IMR-90 (cell line): ENCODE measurements around the gene CRISP2. TPM values are rescaled to one million over a fixed set of nuclear protein-coding genes. Genes with fewer than 3 reads are reported as not detected.

Experiments
- ATAC-seq: fragments of 200-7000 bp; cut with Tn5 transposase; 2 replicates; pipeline ENCODE4 v1.9.1; 2020; ENCODE audit warnings: low read depth, mild to moderate bottlenecking, moderate library complexity
- BruUV-seq: library from RNA; stranded (reverse); fragments of 400-500 nt; replicated peaks from 2 replicates; lab custom pipeline; 2021; lab: Mats Ljungman, UMichigan
- CTCF ChIA-PET: fragments of 300-600 bp; formaldehyde crosslinking; extraction: SDS; loops from one replicate; lab custom pipeline; 2021; ENCODE audit warnings: antibody characterized with exemption; lab: Yijun Ruan, JAX
- POLR2A ChIA-PET: fragments of 300-600 bp; sonication (Branson Sonifier 250); formaldehyde crosslinking; loops from one replicate; lab custom pipeline; 2022; ENCODE audit warnings: antibody characterized with exemption; ENCODE audit not compliant: unreplicated experiment; lab: Charles Lee
- DNase-seq: peaks from one replicate; pipeline ENCODE4 v3.0.0; 2013
- H2AFZ ChIP-seq: replicated peaks from 2 replicates; pipeline ENCODE3; 2013; ENCODE audit warnings: low read length, mild to moderate bottlenecking; ENCODE audit not compliant: poor library complexity
- H2AK5ac ChIP-seq: 2 replicates; pipeline ENCODE4 v1.6.1; 2013; ENCODE audit warnings: low read depth, low read length, inconsistent platforms
- H2AK9ac ChIP-seq: replicated peaks from 2 replicates; pipeline ENCODE3; 2013; ENCODE audit warnings: mild to moderate bottlenecking, low read depth, low read length, moderate library complexity; ENCODE audit not compliant: poor library complexity
- H2BK120ac ChIP-seq: 2 replicates; pipeline ENCODE4 v1.6.1; 2013; ENCODE audit warnings: low read depth, low read length, inconsistent platforms
- H2BK15ac ChIP-seq: 3 replicates; pipeline ENCODE4 v1.6.1; 2013; ENCODE audit warnings: low read depth, low read length, inconsistent platforms
- H2BK20ac ChIP-seq: 2 replicates; pipeline ENCODE4 v1.6.1; 2013; ENCODE audit warnings: low read depth, mild to moderate bottlenecking, inconsistent platforms, low read length, moderate library complexity
- H2BK5ac ChIP-seq: 2 replicates; pipeline ENCODE4 v1.6.1; 2013; ENCODE audit warnings: mild to moderate bottlenecking, low read depth, low read length, inconsistent platforms; ENCODE audit not compliant: poor library complexity, severe bottlenecking
- H3K14ac ChIP-seq: replicated peaks from 2 replicates; pipeline ENCODE4 v1.6.1; 2013; ENCODE audit warnings: low read depth, low read length, inconsistent platforms
- H3K18ac ChIP-seq: 2 replicates; pipeline ENCODE4 v1.6.1; 2013; ENCODE audit warnings: low read depth, low read length, control low read depth
- H3K23ac ChIP-seq: 2 replicates; pipeline ENCODE4 v1.6.1; 2013; ENCODE audit warnings: low read depth, low read length, inconsistent platforms
- H3K27ac ChIP-seq: 2 replicates; pipeline ENCODE4 v1.5.1; 2013; ENCODE audit warnings: mild to moderate bottlenecking, control low read depth, low read length; ENCODE audit not compliant: insufficient read depth
- H3K27me3 ChIP-seq: 2 replicates; pipeline ENCODE4 v1.6.1; 2013; ENCODE audit warnings: low read length; ENCODE audit not compliant: control insufficient read depth, insufficient read depth
- H3K36me3 ChIP-seq: 2 replicates; pipeline ENCODE4 v1.6.1; 2013; ENCODE audit warnings: low read length, mixed read lengths; ENCODE audit not compliant: control insufficient read depth, insufficient read depth
- H3K4ac ChIP-seq: 2 replicates; pipeline ENCODE4 v1.6.1; 2013; ENCODE audit warnings: low read depth, low read length, inconsistent platforms
- H3K4me1 ChIP-seq: 2 replicates; pipeline ENCODE4 v1.6.1; 2013; ENCODE audit warnings: low read length, mixed read lengths; ENCODE audit not compliant: control insufficient read depth, insufficient read depth
- H3K4me2 ChIP-seq: 2 replicates; pipeline ENCODE4 v1.6.1; 2013; ENCODE audit warnings: low read depth, mild to moderate bottlenecking, control low read depth, low read length, moderate library complexity
- H3K4me3 ChIP-seq: 2 replicates; pipeline ENCODE4 v1.5.1; 2013; ENCODE audit warnings: low read depth, mild to moderate bottlenecking, control low read depth, low read length, moderate library complexity; ENCODE audit not compliant: insufficient read depth
- H3K56ac ChIP-seq: 2 replicates; pipeline ENCODE4 v1.6.1; 2013; ENCODE audit warnings: low read length, inconsistent platforms; ENCODE audit not compliant: insufficient read depth; ENCODE audit errors: extremely low read depth
- H3K79me1 ChIP-seq, 2 experiments: 2 replicates each; pipeline ENCODE4 v1.6.1; 2013; ENCODE audit warnings: low read length in 2 of 2, inconsistent platforms in 1 of 2, low read depth in 1 of 2
- H3K9ac ChIP-seq: 2 replicates; pipeline ENCODE4 v1.6.1; 2013; ENCODE audit warnings: low read depth, low read length, control low read depth
- H3K9me1 ChIP-seq: 2 replicates; pipeline ENCODE4 v1.6.1; 2013; ENCODE audit warnings: low read length, inconsistent platforms; ENCODE audit not compliant: insufficient read depth
- H3K9me3 ChIP-seq: 2 replicates; pipeline ENCODE4 v1.6.1; 2013; ENCODE audit warnings: low read length; ENCODE audit not compliant: control insufficient read depth, insufficient read depth
- H4K20me1 ChIP-seq: 2 replicates; pipeline ENCODE4 v1.6.1; 2013; ENCODE audit warnings: low read length, inconsistent platforms; ENCODE audit not compliant: insufficient read depth
- H4K5ac ChIP-seq: 2 replicates; pipeline ENCODE4 v1.6.1; 2013; ENCODE audit warnings: mild to moderate bottlenecking, low read depth, low read length, control low read depth
- H4K8ac ChIP-seq, 2 experiments: 2 replicates each; pipeline ENCODE4 v1.6.1; 2013; ENCODE audit warnings: low read depth in 2 of 2, low read length in 2 of 2, control low read depth in 1 of 2, inconsistent platforms in 1 of 2
- H4K91ac ChIP-seq: 2 replicates; pipeline ENCODE4 v1.6.1; 2013; ENCODE audit warnings: low read depth, low read length, inconsistent platforms; ENCODE audit not compliant: insufficient read depth
- BHLHE40 ChIP-seq: fragments of 150-350 bp; IDR thresholded peaks from 2 replicates; pipeline ENCODE4 v1.6.1; 2016; ENCODE audit warnings: mild to moderate bottlenecking, low read depth, low read length
- CEBPB ChIP-seq: IDR thresholded peaks from 2 replicates; pipeline ENCODE4 v1.6.1; 2012; ENCODE audit warnings: low read depth, low read length, improper control_type of control experiment
- CHD1 ChIP-seq: IDR thresholded peaks from 2 replicates; pipeline ENCODE4 v1.6.1; 2012; ENCODE audit warnings: low read depth, low read length, improper control_type of control experiment
- CTCF ChIP-seq: conservative IDR thresholded peaks from 2 replicates; pipeline ENCODE4 v1.5.1; 2012; ENCODE audit warnings: mild to moderate bottlenecking, low read depth, low read length, improper control_type of control experiment
- FOS ChIP-seq: fragments of 150-350 bp; IDR thresholded peaks from 2 replicates; pipeline ENCODE4 v1.6.1; 2016; ENCODE audit warnings: low read depth, low read length
- MAFK ChIP-seq: IDR thresholded peaks from 2 replicates; pipeline ENCODE4 v1.6.1; 2012; ENCODE audit warnings: low read depth, low read length, improper control_type of control experiment
- MAZ ChIP-seq: IDR thresholded peaks from 2 replicates; pipeline ENCODE4 v1.6.1; 2012; ENCODE audit warnings: low read depth, mild to moderate bottlenecking, low read length, improper control_type of control experiment, moderate library complexity, borderline replicate concordance
- MXI1 ChIP-seq: IDR thresholded peaks from 2 replicates; pipeline ENCODE4 v1.6.1; 2012; ENCODE audit warnings: low read depth, mild to moderate bottlenecking, low read length, moderate library complexity, borderline replicate concordance
- NFE2L2 ChIP-seq: fragments of 150-350 bp; IDR thresholded peaks from 2 replicates; pipeline ENCODE4 v1.6.1; 2016; ENCODE audit warnings: low read depth, mild to moderate bottlenecking, low read length
- POLR2A ChIP-seq: IDR thresholded peaks from 2 replicates; pipeline ENCODE4 v1.6.1; 2012; ENCODE audit warnings: mild to moderate bottlenecking, low read depth, low read length
- RAD21 ChIP-seq: IDR thresholded peaks from 2 replicates; pipeline ENCODE4 v1.6.1; 2012; ENCODE audit warnings: low read length, improper control_type of control experiment
- RCOR1 ChIP-seq: IDR thresholded peaks from 2 replicates; pipeline ENCODE4 v1.6.1; 2012; ENCODE audit warnings: mild to moderate bottlenecking, low read length, improper control_type of control experiment; ENCODE audit not compliant: insufficient replicate concordance
- RFX5 ChIP-seq: IDR thresholded peaks from 2 replicates; pipeline ENCODE4 v1.8.0; 2012; ENCODE audit warnings: low read depth, mild to moderate bottlenecking, low read length, moderate library complexity
- SMC3 ChIP-seq: fragments of 150-350 bp; IDR thresholded peaks from 2 replicates; pipeline ENCODE4 v1.6.1; 2016; ENCODE audit warnings: low read depth, mild to moderate bottlenecking, antibody characterized with exemption, low read length, moderate library complexity
- dilution Hi-C: fragments of 300-500 bp; cut with HindIII; formaldehyde crosslinking; loops from one replicate; pipeline ENCODE4 v1.14.3; 2018; ENCODE audit warnings: low sequenced_read_pairs; ENCODE audit not compliant: unreplicated experiment
- in situ Hi-C: fragments of 300-500 bp; cut with MboI; formaldehyde crosslinking; loops from 3 replicates; pipeline ENCODE4 v1.14.3; 2019; ENCODE audit warnings: low sequenced_read_pairs, inconsistent platforms, mixed read lengths
- intact Hi-C: fragments of 100-400 bp; cut with micrococcal nuclease; formaldehyde crosslinking; loops from 2 replicates; pipeline ENCODE4 v1.10.0; 2022
- polyA plus RNA-seq, 3 experiments: library from polyadenylated mRNA; depleted of rRNA; stranded (reverse); fragments of >200 nt; gene quantifications; 2 replicates each; pipeline ENCODE4 v1.2.3, GENCODE V29; 2012; ENCODE audit warnings: low replicate concordance in 1 of 3
- total RNA-seq: library from RNA; depleted of rRNA; stranded (reverse); fragments of >200 nt; gene quantifications from 2 replicates; pipeline ENCODE4 v1.2.3, GENCODE V29; 2012
- TF ChIP-seq, protein P1 (sequence below): fragments of 150-350 bp; IDR thresholded peaks from 2 replicates; pipeline ENCODE4 v1.6.1; 2017; ENCODE audit warnings: mild to moderate bottlenecking, antibody characterized with exemption, low read length, low read depth
- TF ChIP-seq, protein P2 (sequence below): fragments of 150-350 bp; IDR thresholded peaks from 2 replicates; pipeline ENCODE4 v1.6.1; 2016; ENCODE audit warnings: low read depth, mild to moderate bottlenecking, low read length, moderate library complexity, borderline replicate concordance

The CRISP2 gene
- total and polyA plus RNA-seq, 2 of the 4 experiments (the other 2 are of a cell fraction) = not detected

DNA sequence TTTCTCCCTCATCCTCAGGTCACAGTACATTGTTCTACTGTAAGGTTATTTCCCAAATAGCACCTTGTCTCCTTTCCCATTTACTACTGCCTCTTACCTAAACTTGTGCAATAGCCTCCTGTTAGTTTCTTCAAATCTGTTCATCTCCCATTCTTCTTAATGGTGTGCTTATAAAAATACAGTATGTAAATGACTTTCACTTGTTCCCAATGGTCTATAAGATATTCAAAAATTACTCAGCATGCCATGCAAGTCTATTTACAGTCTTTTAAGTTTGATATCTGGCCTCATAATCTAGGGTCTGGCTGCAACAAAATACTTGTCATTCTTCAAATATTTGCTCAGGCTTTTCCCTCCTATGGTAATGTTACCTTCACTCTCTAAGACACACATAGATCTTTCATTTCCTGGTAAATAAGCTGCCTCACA is 45.2 kb downstream of the CRISP2 start:
- no peak for TF ChIP-seq SMC3
- TF ChIP-seq RFX5 = no peak
- no peak for TF ChIP-seq MAFK
- TF ChIP-seq RCOR1 = no peak
- no peak for TF ChIP-seq CEBPB
- TF ChIP-seq FOS = no peak
- no peak for TF ChIP-seq CTCF
- no peak for TF ChIP-seq NFE2L2
- TF ChIP-seq BHLHE40 = no peak
- TF ChIP-seq, protein P1, sequence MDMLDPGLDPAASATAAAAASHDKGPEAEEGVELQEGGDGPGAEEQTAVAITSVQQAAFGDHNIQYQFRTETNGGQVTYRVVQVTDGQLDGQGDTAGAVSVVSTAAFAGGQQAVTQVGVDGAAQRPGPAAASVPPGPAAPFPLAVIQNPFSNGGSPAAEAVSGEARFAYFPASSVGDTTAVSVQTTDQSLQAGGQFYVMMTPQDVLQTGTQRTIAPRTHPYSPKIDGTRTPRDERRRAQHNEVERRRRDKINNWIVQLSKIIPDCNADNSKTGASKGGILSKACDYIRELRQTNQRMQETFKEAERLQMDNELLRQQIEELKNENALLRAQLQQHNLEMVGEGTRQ = no peak
- no peak for TF ChIP-seq MXI1
- TF ChIP-seq MAZ = no peak
- no peak for TF ChIP-seq POLR2A
- no peak for TF ChIP-seq RAD21
- no peak for TF ChIP-seq CHD1
- TF ChIP-seq, protein P2, sequence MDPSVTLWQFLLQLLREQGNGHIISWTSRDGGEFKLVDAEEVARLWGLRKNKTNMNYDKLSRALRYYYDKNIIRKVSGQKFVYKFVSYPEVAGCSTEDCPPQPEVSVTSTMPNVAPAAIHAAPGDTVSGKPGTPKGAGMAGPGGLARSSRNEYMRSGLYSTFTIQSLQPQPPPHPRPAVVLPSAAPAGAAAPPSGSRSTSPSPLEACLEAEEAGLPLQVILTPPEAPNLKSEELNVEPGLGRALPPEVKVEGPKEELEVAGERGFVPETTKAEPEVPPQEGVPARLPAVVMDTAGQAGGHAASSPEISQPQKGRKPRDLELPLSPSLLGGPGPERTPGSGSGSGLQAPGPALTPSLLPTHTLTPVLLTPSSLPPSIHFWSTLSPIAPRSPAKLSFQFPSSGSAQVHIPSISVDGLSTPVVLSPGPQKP = no peak
- H3K27me3 ChIP-seq = no peaks in the 10 kb centered on the region
- no peak overlapping the region for H3K23ac ChIP-seq
- H3K4me1 ChIP-seq = no peaks in the 10 kb centered on the region
- H3K4me3 ChIP-seq = no peak overlapping the region
- H3K56ac ChIP-seq = no peak overlapping the region
- H3K36me3 ChIP-seq = no peaks in the 10 kb centered on the region
- no peak overlapping the region for H2AK9ac ChIP-seq
- ChIA-PET CTCF (no interaction called here), POLR2A (no interaction called here)
- H3K4me2 ChIP-seq = no peak overlapping the region
- no peaks in the 10 kb centered on the region for H3K9me3 ChIP-seq
- H4K5ac ChIP-seq = no peak overlapping the region
- intact Hi-C loops = no loop called here
- no peak overlapping the region for H2AK5ac ChIP-seq
- H4K91ac ChIP-seq = no peak overlapping the region
- no peak overlapping the region for H2BK20ac ChIP-seq
- no peak overlapping the region for H3K27ac ChIP-seq
- DNase-seq (no peak), ATAC-seq (no peak)
- H2BK15ac ChIP-seq = no peak overlapping the region
- H3K9me1 ChIP-seq = no peaks in the 10 kb centered on the region
- in situ Hi-C loops = no loop called here
- H3K4ac ChIP-seq = no peak overlapping the region
- no peak overlapping the region for H2BK5ac ChIP-seq
- H3K79me1 ChIP-seq = no peaks in the 10 kb centered on the region
- no peak overlapping the region for H2BK120ac ChIP-seq
- no TSS peak for BruUV-seq
- H2AFZ ChIP-seq = no peak overlapping the region
- H4K8ac ChIP-seq = no peak overlapping the region
- no peaks in the 10 kb centered on the region for H4K20me1 ChIP-seq
- H3K14ac ChIP-seq = no peak overlapping the region
- dilution Hi-C loops = no loop called here
- no peak overlapping the region for H3K9ac ChIP-seq
- no peak overlapping the region for H3K18ac ChIP-seq
